Mucosa of descending colon (tissue), 3 donors: ENCODE data around the gene ANKRD44. TPM values are rescaled to one million over a fixed set of nuclear protein-coding genes. Genes with fewer than 3 reads are reported as not detected.
A peak's percentile ranks its signal among the peaks of the same experiment; 100 is the strongest.

ENCODE experiments used
- ATAC-seq: fragments of 200-7000 bp; cut with Tn5 transposase; one replicate; pipeline ENCODE4 v1.9.1; 2020; ENCODE audit warnings: mild to moderate bottlenecking, moderate library complexity
- DNase-seq, 3 donors: peaks; one replicate each; pipeline ENCODE4 v3.0.0-alpha.2; 2020
- H3K36me3 ChIP-seq: fragments of 200-600 bp; one replicate; pipeline ENCODE4 v1.8.0; 2021; ENCODE audit warnings: low read depth, mild to moderate bottlenecking
- H3K4me1 ChIP-seq: fragments of 200-600 bp; one replicate; pipeline ENCODE4 v1.8.0; 2021; ENCODE audit warnings: low read depth, mild to moderate bottlenecking
- H3K4me3 ChIP-seq: fragments of 200-600 bp; one replicate; pipeline ENCODE4 v1.8.0; 2021; ENCODE audit warnings: mild to moderate bottlenecking
- H3K9me3 ChIP-seq: fragments of 200-600 bp; one replicate; pipeline ENCODE4 v1.8.0; 2021; ENCODE audit warnings: mild to moderate bottlenecking
- CTCF ChIP-seq: fragments of 200-600 bp; IDR thresholded peaks from one replicate; pipeline ENCODE4 v1.8.0; 2022; ENCODE audit warnings: antibody characterized with exemption, mild to moderate bottlenecking
- intact Hi-C, 2 donors: fragments of 100-400 bp; cut with DNase I in 1 of 2; cut with micrococcal nuclease in 1 of 2; formaldehyde crosslinking; loops; one replicate each; pipeline versions ENCODE4 v1.11.0 to v1.11.1; 2022; cut with DNase I, micrococcal nuclease
- total RNA-seq, 3 donors: library from RNA; stranded (reverse); fragmentation: NEBNext Ultra II Directional in 2 of 3; extraction: Animal tissue kit (Norgen Biotek cat#: 25700) in 2 of 3; gene quantifications; one replicate each; pipeline versions ENCODE4 v1.2.1 to v1.2.4, GENCODE V29; 2021 to 2023
- donor health status: DM: no; HTN: no; CAD: no; lungs with moderate emphysema.
- donor health status: DM: no; HTN: no; CAD: no.
- donor health status: DM: no; HTN: yes; CAD: no.

ANKRD44 gene
- total RNA-seq, 3 donors from 2014 or later: 9.7 to 25.7 (median 13.7) TPM

DNA sequence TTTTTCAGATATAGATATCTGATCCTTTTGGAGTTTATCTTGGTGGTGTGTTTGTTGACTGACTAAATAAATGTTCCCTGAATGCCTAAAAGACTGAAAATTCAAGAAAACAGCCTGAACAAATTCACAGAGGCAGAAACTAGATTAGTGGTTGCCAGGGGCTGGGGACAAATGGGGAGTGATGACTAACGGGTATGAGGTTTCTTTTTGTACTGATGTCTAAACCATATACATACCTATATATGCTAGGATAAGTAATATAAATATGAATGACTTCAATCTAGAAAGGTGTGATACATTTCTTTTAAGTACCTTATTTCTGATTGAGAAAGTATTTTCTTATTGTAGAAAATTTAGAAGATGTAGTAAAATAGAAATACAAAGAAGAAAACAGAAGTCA, 207.2 kb downstream of the ANKRD44 start:
- ATAC-seq (no peak), DNase-seq (no peak)
- intact Hi-C loops: no loop called here
- Histone ChIP-seq H3K4me1 (no peaks in the 10 kb centered on the region), H3K4me3 (no peak overlapping the region), H3K36me3 (no peaks in the 10 kb centered on the region), H3K9me3 (no peaks in the 10 kb centered on the region)
- TF ChIP-seq CTCF: no peak

- no peaks in the 10 kb centered on the region for H3K36me3 ChIP-seq
- no peaks in the 10 kb centered on the region for H3K9me3 ChIP-seq
- H3K4me1 ChIP-seq: no peaks in the 10 kb centered on the region
- no peak overlapping the region for H3K4me3 ChIP-seq
- DNase-seq: no peak
- intact Hi-C loops: no loop called here
- ATAC-seq: no peak
- TF ChIP-seq CTCF: no peak
Measured at GRCh38 chr2:197102231-197102630, 208.3 kb downstream of the ANKRD44 start.

GRCh38 chr2:197101519-197101918, 209.1 kb downstream of the ANKRD44 start:
- intact Hi-C loops: no loop called here
- DNase-seq (no peak), ATAC-seq (no peak)
- no peaks in the 10 kb centered on the region for H3K9me3 ChIP-seq
- H3K36me3 ChIP-seq: no peaks in the 10 kb centered on the region
- no peaks in the 10 kb centered on the region for H3K4me1 ChIP-seq
- H3K4me3 ChIP-seq: no peak overlapping the region
- TF ChIP-seq CTCF: no peak

DNA sequence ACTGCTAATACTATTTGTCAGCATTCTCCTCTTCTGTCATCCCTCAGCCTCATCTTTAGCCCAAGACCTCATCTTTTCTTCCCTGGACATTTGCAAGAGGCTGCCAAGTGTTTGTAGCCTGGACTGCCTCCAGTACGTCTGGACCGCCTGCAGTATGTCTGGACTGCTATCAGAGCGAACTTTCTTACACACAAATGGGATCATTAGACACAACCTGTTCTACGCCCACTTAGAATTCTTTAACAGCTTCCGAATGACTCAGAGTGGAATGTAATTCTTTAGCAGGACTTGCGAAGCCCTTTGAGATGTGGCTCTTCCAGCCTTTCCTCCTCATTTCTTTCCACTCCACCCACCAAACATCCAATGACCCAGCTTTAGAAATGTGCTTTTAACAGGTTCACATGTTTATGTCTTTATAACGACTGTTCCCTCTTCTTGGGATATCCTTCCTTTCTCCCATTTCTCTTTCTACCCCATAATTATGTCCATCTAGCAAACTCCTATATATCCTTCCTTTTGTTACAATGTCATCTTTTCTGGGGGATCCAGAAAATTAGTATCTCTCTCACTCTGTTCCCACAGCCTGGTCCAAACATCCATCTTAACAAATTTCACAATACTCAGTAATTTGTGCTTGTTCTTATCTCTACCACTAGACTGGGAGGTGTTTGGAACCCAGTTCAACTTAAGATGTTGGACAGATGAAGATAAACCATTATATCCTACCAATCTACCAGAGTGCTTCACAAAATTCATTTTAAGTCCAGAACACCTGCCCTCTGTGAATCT, 212.8 kb downstream of the ANKRD44 start:
- peak in 1 of 3 donors; percentile 43 for DNase-seq
- ATAC-seq: peak; percentile 42
- no peak for TF ChIP-seq CTCF

GRCh38 chr2:197096649-197097048, 213.9 kb downstream of the ANKRD44 start:
- no peak for TF ChIP-seq CTCF

More for the DNA sequence above, 212.8 kb downstream of the ANKRD44 start:
- Histone ChIP-seq H3K4me3 (no peak overlapping the region), H3K4me1 (no peaks in the 10 kb centered on the region), H3K36me3 (no peaks in the 10 kb centered on the region), H3K9me3 (no peaks in the 10 kb centered on the region)
- intact Hi-C loops: no loop called here

More at GRCh38 chr2:197096649-197097048, 213.9 kb downstream of the ANKRD44 start:
- Histone ChIP-seq H3K4me1 (no peaks in the 10 kb centered on the region), H3K4me3 (no peak overlapping the region), H3K9me3 (no peaks in the 10 kb centered on the region), H3K36me3 (no peaks in the 10 kb centered on the region)
- ATAC-seq: no peak
- DNase-seq: no peak
- intact Hi-C loops: no loop called here
